Adrenal gland (tissue), 12 donors: ENCODE measurements around the gene LPGAT1. TPM values are rescaled to one million over a fixed set of nuclear protein-coding genes. Genes with fewer than 3 reads are reported as not detected.

Experiments
- DNase-seq, 7 donors: peaks; one replicate each; pipeline ENCODE4 v3.0.0-alpha.2; 2019 to 2020
- H3K27ac ChIP-seq, 5 donors: fragments of 200-600 bp; sonication (generic) in 4 of 5; 1 replicate in 3 of 5; 2 replicates in 2 of 5; pipeline versions ENCODE4 v1.5.1 to v1.8.0; 2016 to 2020; ENCODE audit warnings: mild to moderate bottlenecking in 1 of 5
- H3K27me3 ChIP-seq: fragments of 200-600 bp; 2 replicates; pipeline ENCODE4 v1.8.0; 2021
- H3K36me3 ChIP-seq, 2 donors: fragments of 200-600 bp; replicated peaks in 1 of 2; 1 replicate in 1 of 2; 2 replicates in 1 of 2; pipeline versions ENCODE4 v1.5.1 to v1.8.0; 2018 to 2022
- H3K4me1 ChIP-seq, 2 donors: fragments of 200-600 bp; replicated peaks in 1 of 2; 1 replicate in 1 of 2; 2 replicates in 1 of 2; pipeline versions ENCODE4 v1.5.1 to v1.8.0; 2018 to 2021
- H3K4me3 ChIP-seq, 4 donors: fragments of 200-600 bp; sonication (generic) in 3 of 4; one replicate each; pipeline ENCODE4 v1.5.1; 2016 to 2018
- H3K9me3 ChIP-seq, 3 donors: fragments of 200-600 bp; sonication (generic) in 1 of 3; replicated peaks in 1 of 3; 1 replicate in 2 of 3; 2 replicates in 1 of 3; pipeline versions ENCODE4 v1.5.1 to v1.8.0; 2016 to 2021
- POLR2A ChIP-seq, 2 donors: fragments of 450-650 bp; IDR thresholded peaks; one replicate each; pipeline ENCODE4 v1.6.1; 2017; ENCODE audit warnings: antibody characterized with exemption in 2 of 2, mild to moderate bottlenecking in 2 of 2, moderate library complexity in 1 of 2
- WGBS, 4 donors: extraction: QIAGEN DNeasy Blood & Tissue Kit in 2 of 4; methylation state at CpG; one replicate each; pipeline versions ENCODE4 v1.1.5 to v1.1.7; 2013 to 2017; 5-methylcytosine and 5-hydroxymethylcytosine counted together
- intact Hi-C, 2 donors: fragments of 100-400 bp; cut with DNase I; formaldehyde crosslinking; loops; one replicate each; pipeline versions ENCODE4 v1.14.1 to v1.15.0; 2022 to 2023
- polyA plus RNA-seq, 3 donors: library from polyadenylated mRNA; stranded (reverse); fragments of 200-250 nt in 2 of 3; fragments of 350-450 nt in 1 of 3; fragmentation: Illumina TruSeq in 1 of 3; extraction: RNeasy Lipid Tissue Mini Kit (QIAGEN cat#74804) in 1 of 3; gene quantifications; one replicate each; pipeline ENCODE4 v1.2.3, GENCODE V29; 2013 to 2014
- total RNA-seq, 9 donors: library from RNA; depleted of rRNA in 4 of 9; stranded (reverse); fragments of >200 nt in 4 of 9; fragments of 120-200 nt in 1 of 9; fragmentation: NEBNext Ultra II Directional in 1 of 9; extraction: Animal tissue kit (Norgen Biotek cat#: 25700) in 1 of 9; gene quantifications; one replicate each; pipeline versions ENCODE4 v1.1.0 to v1.2.4, GENCODE V29; 2013 to 2023
- TF ChIP-seq, protein P1 (sequence below), 6 experiments: fragments of 450-650 bp in 4 of 6; fragments of 200-600 bp in 2 of 6; sonication (generic) in 1 of 6; IDR thresholded peaks; 1 replicate in 5 of 6; 2 replicates in 1 of 6; pipeline versions ENCODE4 v1.5.1 to v1.8.0; 2016 to 2021; ENCODE audit warnings: antibody characterized with exemption in 6 of 6, mild to moderate bottlenecking in 2 of 6, moderate library complexity in 1 of 6
- donor health status: healthy with polysubstance abuse.
- donor health status: Bipolar disorder and iron deficiency.
- donor health status: DM: yes; HTN: yes; CAD: no.
- donor health status: DM: no; HTN: no; CAD: no.
- donor health status: DM: no; HTN: no; CAD: no.
- donor health status: DM: yes; HTN: yes; CAD: no.

LPGAT1 gene
- total and polyA plus RNA-seq, 12 donors: 10.7 to 113 (median 75.6) TPM

DNA sequence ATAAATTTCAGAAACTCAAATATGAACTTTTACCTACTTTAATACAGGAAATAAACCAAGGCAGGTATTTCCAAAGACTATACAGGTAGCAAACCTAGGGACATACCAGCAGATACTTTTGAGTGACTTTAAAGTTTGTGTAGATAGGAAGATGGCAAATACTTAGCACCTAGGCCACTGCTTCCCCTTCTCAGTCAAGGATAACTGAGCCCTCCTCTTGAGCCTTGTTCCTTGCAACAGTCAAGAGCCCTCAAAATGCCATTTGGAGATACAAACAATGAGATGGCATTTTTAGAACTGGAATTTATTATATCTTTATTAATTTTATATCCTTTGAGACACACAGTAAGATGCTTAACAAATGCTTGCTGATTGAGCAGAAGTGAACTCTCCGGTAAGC, 65.9 kb downstream of the LPGAT1 start:
- Histone ChIP-seq H3K9me3 (no peaks in the 10 kb centered on the region), H3K4me3 (no peak overlapping the region), H3K4me1 (peaks cover 6 to 9% of the 10 kb centered on the region in 2 donors), H3K27ac (no peak overlapping the region), H3K27me3 (no peaks in the 10 kb centered on the region), H3K36me3 (no peaks in the 10 kb centered on the region)
- 97 to 100% (median 99%) methylated on average over 1 of the region's 1 CpG for WGBS, 4 donors
- no peak for TF ChIP-seq POLR2A (IDR thresholded peaks at IDR 0.05)
- TF ChIP-seq, protein P1, sequence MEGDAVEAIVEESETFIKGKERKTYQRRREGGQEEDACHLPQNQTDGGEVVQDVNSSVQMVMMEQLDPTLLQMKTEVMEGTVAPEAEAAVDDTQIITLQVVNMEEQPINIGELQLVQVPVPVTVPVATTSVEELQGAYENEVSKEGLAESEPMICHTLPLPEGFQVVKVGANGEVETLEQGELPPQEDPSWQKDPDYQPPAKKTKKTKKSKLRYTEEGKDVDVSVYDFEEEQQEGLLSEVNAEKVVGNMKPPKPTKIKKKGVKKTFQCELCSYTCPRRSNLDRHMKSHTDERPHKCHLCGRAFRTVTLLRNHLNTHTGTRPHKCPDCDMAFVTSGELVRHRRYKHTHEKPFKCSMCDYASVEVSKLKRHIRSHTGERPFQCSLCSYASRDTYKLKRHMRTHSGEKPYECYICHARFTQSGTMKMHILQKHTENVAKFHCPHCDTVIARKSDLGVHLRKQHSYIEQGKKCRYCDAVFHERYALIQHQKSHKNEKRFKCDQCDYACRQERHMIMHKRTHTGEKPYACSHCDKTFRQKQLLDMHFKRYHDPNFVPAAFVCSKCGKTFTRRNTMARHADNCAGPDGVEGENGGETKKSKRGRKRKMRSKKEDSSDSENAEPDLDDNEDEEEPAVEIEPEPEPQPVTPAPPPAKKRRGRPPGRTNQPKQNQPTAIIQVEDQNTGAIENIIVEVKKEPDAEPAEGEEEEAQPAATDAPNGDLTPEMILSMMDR (IDR thresholded peaks at IDR 0.05): no peak
- intact Hi-C loops: no loop called here
- DNase-seq: no peak

DNA sequence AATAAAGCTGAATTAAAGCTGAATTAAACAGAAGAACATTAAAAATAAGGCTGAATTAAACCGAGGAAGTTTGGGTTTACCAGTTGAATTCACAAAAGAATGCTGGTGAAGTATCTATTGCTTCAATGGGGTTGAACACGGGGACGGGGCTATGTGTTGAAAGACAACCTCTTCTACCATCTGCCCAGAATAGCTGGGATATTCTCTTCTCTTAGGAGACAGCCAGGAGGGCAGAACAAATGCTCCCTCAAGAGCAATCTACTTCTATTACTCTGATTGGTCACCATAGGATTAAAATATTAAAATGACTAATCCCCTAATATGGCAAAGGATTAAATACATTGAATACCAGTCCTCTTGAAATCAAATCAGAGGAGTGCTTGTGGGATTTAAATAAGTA, 68.4 kb downstream of the LPGAT1 start:
- WGBS, 4 donors: 94 to 98% (median 96%) methylated on average over 3 of the region's 3 CpGs
- H3K27me3 ChIP-seq: no peaks in the 10 kb centered on the region
- no peaks in the 10 kb centered on the region for H3K9me3 ChIP-seq
- no peak for TF ChIP-seq POLR2A (IDR thresholded peaks at IDR 0.05)
- TF ChIP-seq, protein P1 (IDR thresholded peaks at IDR 0.05): no peak
- H3K36me3 ChIP-seq: no peaks in the 10 kb centered on the region
- intact Hi-C loops: no loop called here
- no peak for DNase-seq
- no peak overlapping the region for H3K4me3 ChIP-seq
- H3K4me1 ChIP-seq: peaks cover 6 to 9% of the 10 kb centered on the region in 2 donors
- no peak overlapping the region for H3K27ac ChIP-seq

DNA sequence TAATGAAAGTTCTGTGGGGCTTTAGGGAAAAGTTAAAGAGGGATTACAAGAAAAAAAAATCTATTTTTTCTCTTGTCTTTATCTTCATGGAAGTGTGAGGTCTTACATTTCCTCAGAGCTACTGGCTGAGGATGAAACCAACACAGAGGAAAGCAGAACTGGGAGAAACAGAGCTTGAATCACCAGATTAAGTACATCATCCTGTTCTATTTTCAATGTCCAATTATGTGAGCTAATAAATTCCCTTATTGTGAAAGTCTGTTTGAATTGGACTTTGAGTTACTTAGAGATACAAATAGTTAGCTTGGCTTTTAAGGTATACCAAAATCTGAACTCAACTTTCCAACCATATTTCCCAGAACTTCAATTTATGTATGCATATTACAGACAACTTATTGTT, 69.2 kb downstream of the LPGAT1 start:
- no peaks in the 10 kb centered on the region for H3K27me3 ChIP-seq
- no peak for DNase-seq
- peaks cover 6 to 9% of the 10 kb centered on the region in 2 donors for H3K4me1 ChIP-seq
- peak overlapping the region in 3 of 5 donors; percentile 12 to 18 (median 17) for H3K27ac ChIP-seq
- no peak for TF ChIP-seq POLR2A (IDR thresholded peaks at IDR 0.05)
- TF ChIP-seq, protein P1 (IDR thresholded peaks at IDR 0.05): no peak
- intact Hi-C loops: no loop called here
- no peaks in the 10 kb centered on the region for H3K36me3 ChIP-seq
- no peak overlapping the region for H3K4me3 ChIP-seq
- H3K9me3 ChIP-seq: no peaks in the 10 kb centered on the region

DNA sequence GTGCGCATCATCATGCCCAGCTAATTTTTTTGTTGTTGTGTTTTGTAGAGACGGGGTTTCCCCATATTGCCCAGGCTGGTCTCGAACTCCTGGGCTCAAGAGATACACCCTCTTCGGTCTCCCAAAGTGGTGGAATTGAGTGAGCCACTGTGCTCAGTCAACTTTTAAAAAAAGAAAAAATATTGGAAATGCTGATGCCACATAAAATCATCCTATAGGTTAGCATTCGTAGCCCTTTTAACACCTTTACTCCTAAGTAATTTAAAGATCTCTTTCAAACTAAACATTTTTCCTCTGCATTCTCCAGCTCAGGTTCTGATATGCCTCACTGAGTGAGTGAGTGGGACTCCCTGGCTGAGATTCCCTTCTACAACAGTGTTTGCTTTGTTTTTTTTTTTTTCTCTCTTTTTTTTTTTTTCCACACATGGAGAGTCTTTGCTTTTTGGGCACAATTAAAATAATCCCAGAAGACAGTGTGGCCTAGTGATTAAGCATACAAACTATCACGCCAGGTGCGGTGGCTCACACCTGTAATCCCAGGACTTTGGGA, 74.0 kb downstream of the LPGAT1 start:
- peak overlapping the region in 3 of 5 donors; percentile 4 to 45 (median 29) for H3K27ac ChIP-seq

More for the DNA sequence above, 74.0 kb downstream of the LPGAT1 start:
- DNase-seq: no peak
- Histone ChIP-seq H3K9me3 (no peaks in the 10 kb centered on the region), H3K4me1 (peaks cover 15 to 23% of the 10 kb centered on the region in 2 donors), H3K27me3 (no peaks in the 10 kb centered on the region), H3K4me3 (no peak overlapping the region), H3K36me3 (no peaks in the 10 kb centered on the region)
- 96 to 98% (median 98%) methylated on average over 7 of the region's 7 CpGs for WGBS, 4 donors
- TF ChIP-seq POLR2A (IDR thresholded peaks at IDR 0.05): no peak
- TF ChIP-seq, protein P1 (IDR thresholded peaks at IDR 0.05): no peak
- intact Hi-C loops: no loop called here
